Colonic mucosa (tissue), 4 donors: ENCODE measurements around the gene IL17RA. TPM values are rescaled to one million over a fixed set of nuclear protein-coding genes. Genes with fewer than 3 reads are reported as not detected.

Source experiments
- DNase-seq: peaks from one replicate; pipeline ENCODE4 v3.0.0-alpha.2; 2020
- H3K27ac ChIP-seq: fragments of 200-600 bp; one replicate; pipeline ENCODE4 v1.8.0; 2021
- H3K27me3 ChIP-seq: fragments of 200-600 bp; one replicate; pipeline ENCODE4 v1.8.0; 2021
- H3K36me3 ChIP-seq: fragments of 200-600 bp; one replicate; pipeline ENCODE4 v1.8.0; 2021
- H3K4me1 ChIP-seq: fragments of 200-600 bp; one replicate; pipeline ENCODE4 v1.8.0; 2021; ENCODE audit warnings: mild to moderate bottlenecking
- H3K4me3 ChIP-seq: fragments of 200-600 bp; one replicate; pipeline ENCODE4 v1.8.0; 2021
- H3K9ac ChIP-seq, 2 donors: one replicate each; pipeline ENCODE4 v1.7.0; 2013; ENCODE audit warnings: control low read depth in 2 of 2, low read depth in 2 of 2, low read length in 2 of 2
- H3K9me3 ChIP-seq: fragments of 200-600 bp; one replicate; pipeline ENCODE4 v1.8.0; 2021
- CTCF ChIP-seq: fragments of 200-600 bp; IDR thresholded peaks from one replicate; pipeline ENCODE4 v1.8.0; 2022; ENCODE audit warnings: antibody characterized with exemption, mild to moderate bottlenecking
- intact Hi-C: fragments of 100-400 bp; cut with DNase I; formaldehyde crosslinking; loops from one replicate; pipeline ENCODE4 v1.14.1; 2022
- total RNA-seq, 2 donors: library from RNA; stranded (reverse); fragmentation: NEBNext Ultra II Directional in 1 of 2; extraction: Animal tissue kit (Norgen Biotek cat#: 25700) in 1 of 2; gene quantifications; one replicate each; pipeline ENCODE4 v1.2.1, GENCODE V29; 2021
- donor health status: healthy.
- donor health status: DM: no; HTN: no; CAD: no.
- donor health status: DM: no; HTN: no; CAD: no.

IL17RA gene
- total RNA-seq, 2 donors from 2014 or later, result 17.2 to 20.2 TPM

GRCh38 chr22:17130199-17130598 lies 45.4 kb downstream of the IL17RA start:
- intact Hi-C loops, result no loop called here
- no peaks in the 10 kb centered on the region for H3K9me3 ChIP-seq
- H3K4me1 ChIP-seq, result no peaks in the 10 kb centered on the region
- no peaks in the 10 kb centered on the region for H3K27me3 ChIP-seq
- H3K4me3 ChIP-seq, result no peak overlapping the region
- H3K27ac ChIP-seq, result no peak overlapping the region
- no peak for TF ChIP-seq CTCF
- H3K9ac ChIP-seq, result no peak overlapping the region
- H3K36me3 ChIP-seq, result no peaks in the 10 kb centered on the region
- DNase-seq, result no peak

GRCh38 chr22:17131686-17132085 lies 46.9 kb downstream of the IL17RA start:
- H3K9me3 ChIP-seq, result no peaks in the 10 kb centered on the region
- H3K36me3 ChIP-seq, result no peaks in the 10 kb centered on the region
- H3K4me1 ChIP-seq, result no peaks in the 10 kb centered on the region
- no peak for TF ChIP-seq CTCF
- DNase-seq, result no peak
- no peaks in the 10 kb centered on the region for H3K27me3 ChIP-seq
- H3K4me3 ChIP-seq, result no peak overlapping the region
- H3K27ac ChIP-seq, result no peak overlapping the region
- intact Hi-C loops, result no loop called here
- H3K9ac ChIP-seq, result no peak overlapping the region

GRCh38 chr22:17132112-17132511 lies 47.3 kb downstream of the IL17RA start:
- Histone ChIP-seq H3K9me3 (no peaks in the 10 kb centered on the region), H3K4me3 (no peak overlapping the region), H3K36me3 (no peaks in the 10 kb centered on the region), H3K27me3 (no peaks in the 10 kb centered on the region), H3K27ac (no peak overlapping the region), H3K4me1 (no peaks in the 10 kb centered on the region), H3K9ac (no peak overlapping the region)
- no peak for TF ChIP-seq CTCF
- no peak for DNase-seq
- intact Hi-C loops, result no loop called here

GRCh38 chr22:17133137-17133536 lies 48.3 kb downstream of the IL17RA start:
- DNase-seq, result no peak
- H3K9ac ChIP-seq, result no peak overlapping the region
- no peaks in the 10 kb centered on the region for H3K9me3 ChIP-seq
- no peak overlapping the region for H3K27ac ChIP-seq
- H3K27me3 ChIP-seq, result no peaks in the 10 kb centered on the region
- no peaks in the 10 kb centered on the region for H3K36me3 ChIP-seq
- TF ChIP-seq CTCF, result no peak
- H3K4me1 ChIP-seq, result no peaks in the 10 kb centered on the region
- intact Hi-C loops, result no loop called here
- no peak overlapping the region for H3K4me3 ChIP-seq

- Histone ChIP-seq H3K4me3 (no peak overlapping the region), H3K9me3 (no peaks in the 10 kb centered on the region), H3K4me1 (no peaks in the 10 kb centered on the region), H3K9ac (no peak overlapping the region), H3K27me3 (no peaks in the 10 kb centered on the region), H3K36me3 (no peaks in the 10 kb centered on the region), H3K27ac (no peak overlapping the region)
- no peak for TF ChIP-seq CTCF
- intact Hi-C loops, result no loop called here
- DNase-seq, result no peak
Observed at GRCh38 chr22:17135153-17135760, 50.5 kb downstream of the IL17RA start.
